Endothelial cell of umbilical vein (primary cell): ENCODE results near the gene CDC25A. TPM values are rescaled to one million over a fixed set of nuclear protein-coding genes. Genes with fewer than 3 reads are reported as not detected.

Source experiments
- BruUV-seq: library from RNA; stranded (reverse); fragments of 400-500 nt; replicated peaks from 2 replicates; lab custom pipeline; 2021; lab: Mats Ljungman, UMichigan
- CTCF ChIA-PET: fragments of 300-600, 350-600 bp; sonication (Branson Sonifier 250); formaldehyde crosslinking; loops from one replicate; lab custom pipeline; 2021; ENCODE audit warnings: antibody characterized with exemption, inconsistent platforms; lab: Charles Lee
- POLR2A ChIA-PET: fragments of 300-600, 350-600 bp; sonication (Branson Sonifier 250); formaldehyde crosslinking; loops from one replicate; lab custom pipeline; 2021; ENCODE audit warnings: antibody characterized with exemption, inconsistent platforms; lab: Charles Lee
- DNase-seq: peaks from one replicate; pipeline ENCODE4 v3.0.0-alpha.2; 2011; ENCODE audit warnings: low read depth, low spot score
- FAIRE-seq: peaks from 2 replicates; lab custom pipeline; 2011; peaks lifted over from hg19 to GRCh38; lab: Jason Lieb, UNC
- H2AFZ ChIP-seq: 2 replicates; pipeline ENCODE4 v1.6.0; 2012; ENCODE audit warnings: low read depth, low read length, control low read depth, inconsistent platforms
- H3K27ac ChIP-seq: 2 replicates; pipeline ENCODE4 v1.5.1; 2011; ENCODE audit warnings: low read depth, mild to moderate bottlenecking, control low read depth, low read length, moderate library complexity; ENCODE audit not compliant: insufficient read depth
- H3K27me3 ChIP-seq, 2 experiments: 2 replicates each; pipeline versions ENCODE4 v1.6.0 to v1.6.1; 2011; ENCODE audit warnings: low read length in 2 of 2, mixed read lengths in 1 of 2; ENCODE audit not compliant: control insufficient read depth in 2 of 2, insufficient read depth in 2 of 2
- H3K36me3 ChIP-seq, 2 experiments: 2 replicates in 1 of 2; 3 replicates in 1 of 2; pipeline ENCODE4 v1.5.1; 2011; ENCODE audit warnings: low read length in 2 of 2, mild to moderate bottlenecking in 1 of 2, moderate library complexity in 1 of 2; ENCODE audit not compliant: control insufficient read depth in 2 of 2, insufficient read depth in 2 of 2; ENCODE audit errors: extremely low read depth in 1 of 2
- H3K4me1 ChIP-seq: 3 replicates; pipeline ENCODE4 v1.5.1; 2011; ENCODE audit warnings: mild to moderate bottlenecking, low read length; ENCODE audit not compliant: control insufficient read depth, insufficient read depth; ENCODE audit errors: extremely low read depth
- H3K4me2 ChIP-seq: 2 replicates; pipeline ENCODE4 v1.6.1; 2011; ENCODE audit warnings: low read length, control low read depth, mixed read lengths; ENCODE audit not compliant: insufficient read depth
- H3K4me3 ChIP-seq, 3 experiments: fragments of 200-600 bp in 1 of 3; sonication (generic), shearing (Covaris generic) in 1 of 3; replicated peaks in 1 of 3; 2 replicates each; pipeline ENCODE4 v1.5.1; 2011 to 2016; ENCODE audit warnings: control low read depth in 3 of 3, low read length in 3 of 3, mild to moderate bottlenecking in 2 of 3, inconsistent platforms in 1 of 3, low read depth in 1 of 3, moderate library complexity in 1 of 3; ENCODE audit not compliant: insufficient read depth in 1 of 3
- H3K79me2 ChIP-seq: 2 replicates; pipeline ENCODE4 v1.6.0; 2012; ENCODE audit warnings: low read length, inconsistent platforms; ENCODE audit not compliant: control insufficient read depth, insufficient read depth
- H3K9ac ChIP-seq: replicated peaks from 2 replicates; pipeline ENCODE3; 2011; ENCODE audit warnings: low read length, control low read depth; ENCODE audit not compliant: insufficient read depth; ENCODE audit errors: extremely low read depth
- H3K9me1 ChIP-seq: replicated peaks from 3 replicates; pipeline ENCODE4 v1.6.0; 2011; ENCODE audit warnings: mild to moderate bottlenecking, low read length; ENCODE audit not compliant: control insufficient read depth, insufficient read depth; ENCODE audit errors: extremely low read depth
- H3K9me3 ChIP-seq: replicated peaks from 2 replicates; pipeline ENCODE4 v1.5.1; 2012; ENCODE audit warnings: low read length, inconsistent platforms; ENCODE audit not compliant: control insufficient read depth, insufficient read depth
- H4K20me1 ChIP-seq: replicated peaks from 2 replicates; pipeline ENCODE3; 2011; ENCODE audit warnings: mild to moderate bottlenecking, low read length; ENCODE audit not compliant: control insufficient read depth, insufficient read depth; ENCODE audit errors: extremely low read depth
- EZH2 ChIP-seq: IDR thresholded peaks from 2 replicates; pipeline ENCODE4 v1.6.1; 2012; ENCODE audit warnings: borderline replicate concordance, low read depth, mild to moderate bottlenecking, moderate library complexity, low read length, inconsistent platforms; ENCODE audit not compliant: severe bottlenecking
- FOS ChIP-seq: IDR thresholded peaks from 2 replicates; pipeline ENCODE4 v1.6.1; 2011; ENCODE audit warnings: mild to moderate bottlenecking, low read length, moderate library complexity, borderline replicate concordance; ENCODE audit not compliant: insufficient read depth
- GATA2 ChIP-seq: IDR thresholded peaks from 2 replicates; pipeline ENCODE4 v1.7.0; 2011; ENCODE audit warnings: low read depth, mild to moderate bottlenecking, moderate library complexity, mixed read lengths, low read length; ENCODE audit not compliant: insufficient read length, insufficient read depth
- JUN ChIP-seq: IDR thresholded peaks from 2 replicates; pipeline ENCODE4 v1.6.1; 2011; ENCODE audit warnings: borderline replicate concordance, low read depth; ENCODE audit not compliant: insufficient read length, insufficient read depth
- MAX ChIP-seq: IDR thresholded peaks from 2 replicates; pipeline ENCODE4 v1.6.1; 2011; ENCODE audit not compliant: insufficient read depth, insufficient read length
- MYC ChIP-seq: IDR thresholded peaks from one replicate; pipeline ENCODE4 v1.6.1; 2011; ENCODE audit warnings: mild to moderate bottlenecking, low read depth, low read length
- POLR2A ChIP-seq: IDR thresholded peaks from 2 replicates; pipeline ENCODE4 v1.6.1; 2012; ENCODE audit warnings: low read depth, mild to moderate bottlenecking, control low read depth, low read length
- POLR2AphosphoS5 ChIP-seq: IDR thresholded peaks from 2 replicates; pipeline ENCODE4 v1.6.1; 2012; ENCODE audit warnings: low read depth, mild to moderate bottlenecking, control low read depth, low read length, moderate library complexity; ENCODE audit not compliant: insufficient read depth
- dilution Hi-C: fragments of 300-500 bp; cut with MboI; formaldehyde crosslinking; loops from one replicate; pipeline ENCODE4 v1.15.0; 2019; ENCODE audit warnings: low sequenced_read_pairs; ENCODE audit not compliant: extremely low pct_ligation_motif_present
- intact Hi-C: fragments of 100-400 bp; cut with micrococcal nuclease; formaldehyde crosslinking; loops from one replicate; pipeline ENCODE4 v1.10.0; 2022
- polyA plus RNA-seq, 4 experiments: library from polyadenylated mRNA; depleted of rRNA in 3 of 4; stranded (reverse) in 3 of 4; unstranded in 1 of 4; fragments of >200 nt; gene quantifications; 2 replicates each; pipeline versions ENCODE4 v1.2.1 to v1.2.3, GENCODE V29; 2011 to 2012; ENCODE audit warnings: missing spikeins in 1 of 4
- total RNA-seq: library from RNA; stranded (reverse); gene quantifications from 2 replicates; pipeline ENCODE4 v1.2.3, GENCODE V29; 2021
- TF ChIP-seq, protein P1 (sequence below), 2 donors: IDR thresholded peaks; 1 replicate in 1 of 2; 2 replicates in 1 of 2; pipeline ENCODE4 v1.5.1; 2011; ENCODE audit warnings: low read length in 2 of 2, mild to moderate bottlenecking in 2 of 2, moderate library complexity in 2 of 2, control low read depth in 1 of 2, inconsistent platforms in 1 of 2, low read depth in 1 of 2; ENCODE audit not compliant: insufficient read depth in 1 of 2; ENCODE audit errors: extremely low read depth in 1 of 2

CDC25A gene
- total and polyA plus RNA-seq, 2 donors (not counting 3 experiments of a cell fraction or from before 2014, with no cell fraction given): 5.5 to 18.4 TPM

DNA sequence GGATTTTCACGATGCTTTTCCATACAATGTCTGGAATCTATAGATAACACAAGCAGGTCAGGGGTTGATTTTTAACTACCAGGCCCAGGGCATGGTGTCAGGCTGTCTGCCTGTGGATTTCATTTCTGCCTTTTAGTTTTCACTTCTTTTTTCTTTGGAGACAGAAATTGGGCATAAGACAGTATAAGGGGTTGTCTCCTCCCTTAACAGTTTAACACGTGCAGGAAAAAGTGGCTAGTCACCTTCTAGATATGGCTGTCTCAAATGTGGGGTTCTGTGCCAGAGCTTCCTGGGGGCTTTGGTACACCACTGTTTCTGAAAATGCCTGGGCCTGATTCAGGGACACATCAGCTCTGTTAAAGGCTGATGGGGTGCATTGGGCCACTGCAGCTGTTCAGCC lies 45.3 kb upstream of the CDC25A start:
- no peak overlapping the region for H3K27ac ChIP-seq
- no peaks in the 10 kb centered on the region for H3K9me1 ChIP-seq
- no TSS peak for BruUV-seq
- intact Hi-C loops: loop anchor here (2.0 kb wide), 2 partner anchors 39 to 315 kb away; no protein-coding TSS in a partner anchor
- no peaks in the 10 kb centered on the region for H3K9me3 ChIP-seq
- TF ChIP-seq GATA2 (no peak), JUN (no peak), EZH2 (no peak), MYC (no peak), POLR2A (no peak), FOS (no peak), MAX (no peak), POLR2AphosphoS5 (no peak)
- TF ChIP-seq, protein P1, sequence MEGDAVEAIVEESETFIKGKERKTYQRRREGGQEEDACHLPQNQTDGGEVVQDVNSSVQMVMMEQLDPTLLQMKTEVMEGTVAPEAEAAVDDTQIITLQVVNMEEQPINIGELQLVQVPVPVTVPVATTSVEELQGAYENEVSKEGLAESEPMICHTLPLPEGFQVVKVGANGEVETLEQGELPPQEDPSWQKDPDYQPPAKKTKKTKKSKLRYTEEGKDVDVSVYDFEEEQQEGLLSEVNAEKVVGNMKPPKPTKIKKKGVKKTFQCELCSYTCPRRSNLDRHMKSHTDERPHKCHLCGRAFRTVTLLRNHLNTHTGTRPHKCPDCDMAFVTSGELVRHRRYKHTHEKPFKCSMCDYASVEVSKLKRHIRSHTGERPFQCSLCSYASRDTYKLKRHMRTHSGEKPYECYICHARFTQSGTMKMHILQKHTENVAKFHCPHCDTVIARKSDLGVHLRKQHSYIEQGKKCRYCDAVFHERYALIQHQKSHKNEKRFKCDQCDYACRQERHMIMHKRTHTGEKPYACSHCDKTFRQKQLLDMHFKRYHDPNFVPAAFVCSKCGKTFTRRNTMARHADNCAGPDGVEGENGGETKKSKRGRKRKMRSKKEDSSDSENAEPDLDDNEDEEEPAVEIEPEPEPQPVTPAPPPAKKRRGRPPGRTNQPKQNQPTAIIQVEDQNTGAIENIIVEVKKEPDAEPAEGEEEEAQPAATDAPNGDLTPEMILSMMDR (IDR thresholded peaks at IDR 0.05; ENCODE audit: extremely low read depth in 1 of 2, insufficient read depth in 1 of 2, low read depth in 1 of 2, low read length in 2 of 2): no peak
- H3K79me2 ChIP-seq: no peaks in the 10 kb centered on the region
- no peak overlapping the region for H2AFZ ChIP-seq
- H3K27me3 ChIP-seq: no peaks in the 10 kb centered on the region
- no peak overlapping the region for H3K4me2 ChIP-seq
- H3K9ac ChIP-seq: no peak overlapping the region
- H3K4me1 ChIP-seq: peaks cover 3% of the 10 kb centered on the region
- dilution Hi-C loops: no loop called here
- CTCF ChIA-PET: interaction anchor here (0.8 to 16.0 kb wide), 3 partner anchors 39 to 203 kb away, joined by 4 to 296 read pairs (median 5); no protein-coding TSS in a partner anchor
- no peak overlapping the region for H3K4me3 ChIP-seq
- no peaks in the 10 kb centered on the region for H3K36me3 ChIP-seq
- H4K20me1 ChIP-seq: no peaks in the 10 kb centered on the region
- POLR2A ChIA-PET: no interaction called here
- DNase-seq (no peak), FAIRE-seq (no peak)
